HG03159 (cell line): ENCODE measurements around the gene CFAP77.
A peak's percentile ranks its signal among the peaks of the same experiment; 100 is the strongest.
"Not testable (repeated sequence)": the region's sequence is repeated elsewhere in the genome, so short reads cannot be mapped to it uniquely, and the experiment has no call there.

Experiments used
- ATAC-seq: cut with Tn5 transposase; IDR thresholded peaks from one replicate; pipeline ENCODE4 v1.9.1; 2021; ENCODE audit warnings: mild to moderate bottlenecking, moderate library complexity; ENCODE audit not compliant: unreplicated experiment

The CFAP77 gene

GRCh38 chr9:132409828-132410528 is at the start of gene CFAP77:
CFAP77 (plus strand) TSS chr9:132410211; CDS start chr9:132410272, 61 bp downstream.
- ATAC-seq = no peak

- no peak for ATAC-seq
Measured at GRCh38 chr9:132364068-132364467, 45.9 kb upstream of the CFAP77 start.

- ATAC-seq = no peak
Measured at GRCh38 chr9:132365986-132366385, 44.0 kb upstream of the CFAP77 start.

GRCh38 chr9:132366481-132366880 is 43.5 kb upstream of the CFAP77 start:
- no peak for ATAC-seq

GRCh38 chr9:132367613-132368313 is 42.2 kb upstream of the CFAP77 start:
- ATAC-seq = no peak

- ATAC-seq = no peak
Measured at GRCh38 chr9:132369421-132369820, 40.6 kb upstream of the CFAP77 start.

GRCh38 chr9:132370592-132370991 is 39.4 kb upstream of the CFAP77 start:
- no peak for ATAC-seq

GRCh38 chr9:132372177-132373095 is 37.6 kb upstream of the CFAP77 start:
- ATAC-seq = no peak

- ATAC-seq = not testable (repeated sequence)
Measured at GRCh38 chr9:132377769-132378168, 32.2 kb upstream of the CFAP77 start.

GRCh38 chr9:132378416-132378815 is 31.6 kb upstream of the CFAP77 start:
- ATAC-seq = not testable (repeated sequence)

- ATAC-seq = peak; percentile 73
Measured at GRCh38 chr9:132381966-132382541, 28.0 kb upstream of the CFAP77 start.

GRCh38 chr9:132383462-132383883 is 26.5 kb upstream of the CFAP77 start:
- no peak for ATAC-seq

GRCh38 chr9:132384376-132384775 is 25.6 kb upstream of the CFAP77 start:
- ATAC-seq = no peak

- no peak for ATAC-seq
Measured at GRCh38 chr9:132387133-132387532, 22.9 kb upstream of the CFAP77 start.

- no peak for ATAC-seq
Measured at GRCh38 chr9:132390966-132391365, 19.0 kb upstream of the CFAP77 start.

- no peak for ATAC-seq
Measured at GRCh38 chr9:132391449-132391848, 18.6 kb upstream of the CFAP77 start.

GRCh38 chr9:132395560-132395959 is 14.5 kb upstream of the CFAP77 start:
- no peak for ATAC-seq

GRCh38 chr9:132401824-132402223 is 8.2 kb upstream of the CFAP77 start:
- ATAC-seq = no peak

GRCh38 chr9:132404228-132404881 is 5.7 kb upstream of the CFAP77 start:
- ATAC-seq = no peak

- peak; percentile 74 for ATAC-seq
Measured at GRCh38 chr9:132406554-132407122, 3.4 kb upstream of the CFAP77 start, which contains the start of gene TTF1. TTF1 (minus strand) TSS chr9:132406840; CDS start chr9:132402821, 4,019 bp downstream.
